DOHH2 (cell line): ENCODE results near the gene EIF4E3.

Experiments used
- H3F3A ChIP-seq: fragments of 200-600 bp; sonication (generic), shearing (Covaris generic); 2 replicates; pipeline ENCODE4 v1.6.0; 2016; ENCODE audit warnings: antibody characterized with exemption, mild to moderate bottlenecking; ENCODE audit not compliant: control insufficient read depth, insufficient read depth
- H3K27ac ChIP-seq: fragments of 200-600 bp; sonication (generic); 2 replicates; pipeline ENCODE4 v1.5.1; 2014; ENCODE audit warnings: low read depth, mild to moderate bottlenecking, low read length, moderate library complexity
- H3K27me3 ChIP-seq: fragments of 200-600 bp; sonication (generic); 2 replicates; pipeline ENCODE4 v1.6.1; 2014; ENCODE audit warnings: mild to moderate bottlenecking, low read length, mixed read lengths; ENCODE audit not compliant: control insufficient read depth
- H3K36me3 ChIP-seq: fragments of 200-600 bp; sonication (generic); 2 replicates; pipeline ENCODE4 v1.6.1; 2014; ENCODE audit warnings: mild to moderate bottlenecking, low read length, moderate library complexity, mixed read lengths; ENCODE audit not compliant: control insufficient read depth
- H3K4me1 ChIP-seq: fragments of 200-600 bp; sonication (generic); 2 replicates; pipeline ENCODE4 v1.6.1; 2014; ENCODE audit warnings: mild to moderate bottlenecking, low read length, mixed read lengths; ENCODE audit not compliant: control insufficient read depth
- H3K4me2 ChIP-seq: fragments of 200-600 bp; sonication (generic); 2 replicates; pipeline ENCODE4 v1.6.0; 2014; ENCODE audit warnings: mild to moderate bottlenecking, low read length, moderate library complexity
- H3K4me3 ChIP-seq: fragments of 200-600 bp; sonication (generic); 2 replicates; pipeline ENCODE4 v1.5.1; 2014; ENCODE audit warnings: mild to moderate bottlenecking, low read length, mixed read lengths
- H3K79me2 ChIP-seq: fragments of 200-600 bp; sonication (generic); 2 replicates; pipeline ENCODE4 v1.6.1; 2014; ENCODE audit warnings: mild to moderate bottlenecking, low read length, mixed read lengths; ENCODE audit not compliant: control insufficient read depth
- H3K9me2 ChIP-seq: fragments of 200-600 bp; sonication (generic); replicated peaks from 2 replicates; pipeline ENCODE4 v1.6.1; 2014; ENCODE audit warnings: mild to moderate bottlenecking, low read length, mixed read lengths; ENCODE audit not compliant: control insufficient read depth
- H3K9me3 ChIP-seq: fragments of 200-600 bp; sonication (generic); 2 replicates; pipeline ENCODE4 v1.6.1; 2014; ENCODE audit warnings: antibody characterized with exemption, low read length, mixed read lengths; ENCODE audit not compliant: control insufficient read depth, insufficient read depth
- H4K20me1 ChIP-seq: fragments of 200-600 bp; sonication (generic); 2 replicates; pipeline ENCODE4 v1.6.0; 2014; ENCODE audit warnings: low read depth, mild to moderate bottlenecking, antibody characterized with exemption, low read length, moderate library complexity; ENCODE audit not compliant: control insufficient read depth, insufficient read depth
- EZH2phosphoT487 ChIP-seq: fragments of 200-600 bp; sonication (generic); IDR thresholded peaks from 2 replicates; pipeline ENCODE4 v1.6.1; 2017; ENCODE audit warnings: borderline replicate concordance, mild to moderate bottlenecking, antibody characterized with exemption, low read length, moderate library complexity, mixed read lengths
- TF ChIP-seq, protein P1 (sequence below): fragments of 200-600 bp; sonication (generic); IDR thresholded peaks from one replicate; pipeline ENCODE4 v1.5.1; 2014; ENCODE audit warnings: antibody characterized with exemption, mild to moderate bottlenecking, low read depth, low read length; ENCODE audit not compliant: poor library complexity, severe bottlenecking

Gene EIF4E3

GRCh38 chr3:71707595-71707994 is 17.6 kb downstream of the EIF4E3 start:
- no peaks in the 10 kb centered on the region for H3K79me2 ChIP-seq
- peaks cover 26% of the 10 kb centered on the region for H3K27me3 ChIP-seq
- no peak overlapping the region for H3K4me3 ChIP-seq
- H4K20me1 ChIP-seq, result no peaks in the 10 kb centered on the region; the same call in 1 of the 2 replicates
- no peak overlapping the region for H3K4me2 ChIP-seq
- H3F3A ChIP-seq, result no peaks in the 10 kb centered on the region
- H3K9me3 ChIP-seq, result no peaks in the 10 kb centered on the region
- TF ChIP-seq EZH2phosphoT487, result no peak
- TF ChIP-seq, protein P1, sequence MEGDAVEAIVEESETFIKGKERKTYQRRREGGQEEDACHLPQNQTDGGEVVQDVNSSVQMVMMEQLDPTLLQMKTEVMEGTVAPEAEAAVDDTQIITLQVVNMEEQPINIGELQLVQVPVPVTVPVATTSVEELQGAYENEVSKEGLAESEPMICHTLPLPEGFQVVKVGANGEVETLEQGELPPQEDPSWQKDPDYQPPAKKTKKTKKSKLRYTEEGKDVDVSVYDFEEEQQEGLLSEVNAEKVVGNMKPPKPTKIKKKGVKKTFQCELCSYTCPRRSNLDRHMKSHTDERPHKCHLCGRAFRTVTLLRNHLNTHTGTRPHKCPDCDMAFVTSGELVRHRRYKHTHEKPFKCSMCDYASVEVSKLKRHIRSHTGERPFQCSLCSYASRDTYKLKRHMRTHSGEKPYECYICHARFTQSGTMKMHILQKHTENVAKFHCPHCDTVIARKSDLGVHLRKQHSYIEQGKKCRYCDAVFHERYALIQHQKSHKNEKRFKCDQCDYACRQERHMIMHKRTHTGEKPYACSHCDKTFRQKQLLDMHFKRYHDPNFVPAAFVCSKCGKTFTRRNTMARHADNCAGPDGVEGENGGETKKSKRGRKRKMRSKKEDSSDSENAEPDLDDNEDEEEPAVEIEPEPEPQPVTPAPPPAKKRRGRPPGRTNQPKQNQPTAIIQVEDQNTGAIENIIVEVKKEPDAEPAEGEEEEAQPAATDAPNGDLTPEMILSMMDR, result no peak
- H3K9me2 ChIP-seq, result no peaks in the 10 kb centered on the region
- no peaks in the 10 kb centered on the region for H3K36me3 ChIP-seq
- no peaks in the 10 kb centered on the region for H3K4me1 ChIP-seq
- no peak overlapping the region for H3K27ac ChIP-seq

GRCh38 chr3:71705681-71706080 is 19.5 kb downstream of the EIF4E3 start:
- peaks cover 39% of the 10 kb centered on the region for H3K27me3 ChIP-seq
- no peak overlapping the region for H3K4me2 ChIP-seq
- TF ChIP-seq, protein P1, result no peak
- no peak for TF ChIP-seq EZH2phosphoT487

GRCh38 chr3:71704915-71705314 is 20.3 kb downstream of the EIF4E3 start:
- H3K79me2 ChIP-seq, result no peaks in the 10 kb centered on the region
- no peaks in the 10 kb centered on the region for H3K9me2 ChIP-seq
- H3K4me2 ChIP-seq, result no peak overlapping the region
- no peaks in the 10 kb centered on the region for H3F3A ChIP-seq
- no peaks in the 10 kb centered on the region for H3K4me1 ChIP-seq
- H3K36me3 ChIP-seq, result no peaks in the 10 kb centered on the region
- H3K9me3 ChIP-seq, result no peaks in the 10 kb centered on the region
- no peak overlapping the region for H3K27ac ChIP-seq
- TF ChIP-seq, protein P1, result no peak
- TF ChIP-seq EZH2phosphoT487, result no peak
- H4K20me1 ChIP-seq, result no peaks in the 10 kb centered on the region
- no peak overlapping the region for H3K4me3 ChIP-seq
- peaks cover 37% of the 10 kb centered on the region for H3K27me3 ChIP-seq

More at GRCh38 chr3:71705681-71706080, 19.5 kb downstream of the EIF4E3 start:
- H3K27ac ChIP-seq, result no peak overlapping the region
- H3K9me2 ChIP-seq, result no peaks in the 10 kb centered on the region
- H3K79me2 ChIP-seq, result no peaks in the 10 kb centered on the region
- H3K4me3 ChIP-seq, result no peak overlapping the region
- H3F3A ChIP-seq, result no peaks in the 10 kb centered on the region
- H4K20me1 ChIP-seq, result no peaks in the 10 kb centered on the region
- H3K9me3 ChIP-seq, result no peaks in the 10 kb centered on the region
- no peaks in the 10 kb centered on the region for H3K36me3 ChIP-seq
- H3K4me1 ChIP-seq, result no peaks in the 10 kb centered on the region
